ENCODE measurements around the gene DCAF8L2.
A peak's percentile ranks its signal among the peaks of the same experiment; 100 is the strongest.
"Not testable (repeated sequence)": the region's sequence is repeated elsewhere in the genome, so short reads cannot be mapped to it uniquely, and the experiment has no call there.

The DCAF8L2 gene

GRCh38 chrX:27590044-27590443 lies at the start of gene DCAF8L2:
Gene DCAF8L2, plus strand, starts transcription at chrX:27590344. Its CDS starts 156,552 bp downstream, at chrX:27746896.
- no peak for TF ChIP-seq CTCF (IDR thresholded peaks at IDR 0.05; ENCODE audit: insufficient read depth, low read depth, low read length, missing control alignments)
- DNase-seq (ENCODE audit: low read depth): no peak
- H3K4me3 ChIP-seq (ENCODE audit: low read length): no peak within 1 kb of the TSS

- H3K4me3 ChIP-seq (ENCODE audit: low read length); DNase-seq (ENCODE audit: low read depth): not testable (repeated sequence)
Measured at GRCh38 chrX:27541161-27541560, 49.0 kb upstream of the DCAF8L2 start.

GRCh38 chrX:27548624-27549023 lies 41.5 kb upstream of the DCAF8L2 start:
- no peak overlapping the region for H3K4me3 ChIP-seq (ENCODE audit: low read length)
- no peak for DNase-seq (ENCODE audit: low read depth)
- TF ChIP-seq CTCF (IDR thresholded peaks at IDR 0.05; ENCODE audit: insufficient read depth, low read depth, low read length, missing control alignments): no peak

GRCh38 chrX:27549688-27550087 lies 40.5 kb upstream of the DCAF8L2 start:
- no peak for TF ChIP-seq CTCF (IDR thresholded peaks at IDR 0.05; ENCODE audit: insufficient read depth, low read depth, low read length, missing control alignments)
- DNase-seq (ENCODE audit: low read depth): no peak
- H3K4me3 ChIP-seq (ENCODE audit: low read length): no peak overlapping the region

- peak; percentile 48 for DNase-seq (ENCODE audit: low read depth)
- peak; percentile 61 for TF ChIP-seq CTCF (IDR thresholded peaks at IDR 0.05; ENCODE audit: insufficient read depth, low read depth, low read length, missing control alignments)
- no peak overlapping the region for H3K4me3 ChIP-seq (ENCODE audit: low read length)
Measured at GRCh38 chrX:27555514-27555913, 34.6 kb upstream of the DCAF8L2 start.

- TF ChIP-seq CTCF (IDR thresholded peaks at IDR 0.05; ENCODE audit: insufficient read depth, low read depth, low read length, missing control alignments): no peak
- no peak for DNase-seq (ENCODE audit: low read depth)
- no peak overlapping the region for H3K4me3 ChIP-seq (ENCODE audit: low read length)
Measured at GRCh38 chrX:27565992-27566391, 24.2 kb upstream of the DCAF8L2 start.

- no peak overlapping the region for H3K4me3 ChIP-seq (ENCODE audit: low read length)
- no peak for TF ChIP-seq CTCF (IDR thresholded peaks at IDR 0.05; ENCODE audit: insufficient read depth, low read depth, low read length, missing control alignments)
- no peak for DNase-seq (ENCODE audit: low read depth)
Measured at GRCh38 chrX:27571164-27571563, 19.0 kb upstream of the DCAF8L2 start.
